ENCODE measurements around the gene NID1.

The NID1 gene
- 0 to 20.1 (median 0.40) reads per million in 9 experiments for total RNA-seq

DNA sequence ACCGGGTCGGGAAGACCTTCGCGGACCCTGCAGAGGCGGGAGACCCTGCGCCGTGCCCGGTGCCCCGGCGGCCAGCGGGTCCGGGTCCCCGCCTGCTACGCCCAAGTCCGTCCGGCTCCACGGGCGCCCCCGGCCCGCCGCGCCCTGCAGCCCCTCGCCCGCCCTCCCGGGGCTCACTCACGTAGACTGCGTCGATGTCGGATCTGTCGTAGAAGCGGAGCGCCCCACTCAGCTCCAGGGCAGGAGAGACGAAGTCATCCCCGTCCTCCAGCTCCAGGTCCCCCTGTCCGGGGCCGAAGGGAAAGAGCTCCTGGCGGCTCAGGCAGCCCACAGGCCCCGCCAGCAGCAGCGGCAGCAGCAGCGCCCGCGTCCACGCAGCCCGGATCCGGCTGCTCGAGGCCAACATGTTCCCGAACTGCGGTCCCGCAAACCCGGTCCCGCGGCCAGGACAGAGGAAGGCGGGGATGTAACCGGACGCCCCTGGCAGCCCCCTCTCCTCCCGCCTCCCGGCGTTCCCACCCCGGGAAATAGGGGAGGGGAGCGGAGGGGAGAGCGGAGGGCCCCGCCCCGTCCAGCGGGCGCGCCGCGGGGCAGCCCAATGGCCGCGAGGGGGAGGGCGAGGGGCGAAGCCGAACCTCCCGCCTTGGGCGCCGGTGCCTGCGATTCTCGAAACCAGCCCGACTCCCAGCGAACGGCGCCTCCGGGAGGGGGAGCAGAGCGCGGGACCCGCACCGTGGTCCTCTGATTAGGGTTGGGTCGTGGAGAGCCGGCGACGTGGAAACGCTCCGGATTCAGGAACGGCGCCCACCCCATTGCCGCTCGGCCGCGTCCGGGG lies at the start of gene NID1:
Gene NID1 (minus strand): TSS at position 417 of the 835 bp plus-strand sequence. CDS start 11 bp downstream, at position 406.
- DNase-seq, result peak; percentile 7 to 15 (median 14)
- Mint-ChIP-seq H3K4me3 (peak within 1 kb of the TSS; percentile 66 to 68), H3K9me3 (no peaks in the 10 kb centered on the region), H3K27me3 (peaks cover 15 to 55% of the 10 kb centered on the region in 2 donors), H3K27ac (no peak within 1 kb of the TSS), H3K4me1 (ENCODE audit: low read depth in 2 of 2) (peaks cover 14 to 16% of the 10 kb centered on the region in 2 donors), H3K36me3 (ENCODE audit: insufficient read depth) (no peaks in the 10 kb centered on the region)
- ATAC-seq (replicated peaks), result peak; percentile 21

DNA sequence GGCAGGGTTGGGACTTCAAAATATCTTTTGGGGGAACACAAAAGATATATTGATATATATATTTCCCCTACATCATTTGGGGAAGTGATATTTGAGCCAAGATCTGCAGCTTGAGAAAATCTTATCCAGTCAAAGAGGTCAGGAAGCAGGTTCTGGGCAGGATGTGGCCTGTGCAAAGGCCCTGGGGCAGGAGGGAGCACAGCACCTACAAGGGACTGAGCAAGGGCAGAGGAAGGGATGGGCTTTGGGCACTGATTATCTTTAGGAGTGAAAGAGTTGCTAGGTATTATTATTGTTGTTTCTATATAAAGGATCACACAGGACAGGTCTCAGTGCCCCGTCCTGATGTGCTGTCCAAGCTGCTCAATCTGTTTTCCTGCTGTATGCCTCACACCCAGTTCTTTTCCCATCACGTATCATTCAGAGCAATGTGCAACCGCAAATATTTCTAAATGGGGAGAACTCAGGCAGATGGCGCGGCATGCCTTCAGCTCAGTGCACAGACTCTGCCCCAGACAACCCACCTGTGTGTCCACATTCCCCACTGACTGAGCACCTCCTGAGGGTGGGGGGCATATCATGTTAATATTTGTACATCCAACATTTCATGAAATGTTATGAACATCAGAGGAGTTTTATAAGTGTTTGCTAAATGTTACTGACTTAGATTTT lies 49.3 kb upstream of the NID1 start:
- Mint-ChIP-seq H3K27ac (peak overlapping the region in 1 of 2 donors; percentile 61), H3K27me3 (no peaks in the 10 kb centered on the region), H3K9me3 (no peaks in the 10 kb centered on the region)

DNA sequence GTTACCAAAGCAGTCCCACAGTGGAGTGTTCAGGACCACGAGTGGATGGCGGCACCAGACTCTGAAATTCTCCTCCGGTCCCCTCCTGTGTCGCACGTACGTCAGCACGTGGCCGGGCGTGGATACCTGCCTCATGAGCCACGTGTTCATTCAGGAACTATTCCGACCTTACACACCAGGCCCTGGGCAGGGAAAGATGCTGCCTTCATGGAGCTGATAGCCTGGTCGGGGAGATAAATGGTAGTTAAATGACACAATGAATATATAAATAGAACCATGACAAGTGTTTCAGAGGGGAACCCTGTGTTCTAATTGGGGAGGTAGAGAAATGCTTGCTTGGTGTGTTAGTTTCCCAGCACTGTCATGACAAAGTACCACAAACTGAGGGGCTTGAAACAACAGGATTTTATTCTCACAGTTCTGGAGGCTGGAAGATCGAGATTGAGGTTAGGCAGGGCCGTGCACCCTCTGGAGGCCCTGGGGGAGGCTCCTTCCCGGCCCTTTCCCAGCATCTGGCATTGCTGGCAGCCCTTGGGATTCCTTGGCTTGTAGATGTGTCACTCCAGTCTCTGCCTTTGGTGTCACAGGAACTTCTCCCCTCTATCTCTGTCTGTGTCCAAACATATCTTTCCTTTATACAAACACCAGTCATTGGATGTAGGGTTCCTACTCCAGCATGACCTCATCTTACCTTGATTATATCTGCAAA lies 48.6 kb upstream of the NID1 start:
- no peaks in the 10 kb centered on the region for H3K4me1 Mint-ChIP-seq (ENCODE audit: low read depth in 2 of 2)
- H3K36me3 Mint-ChIP-seq (ENCODE audit: insufficient read depth), result peaks cover 2% of the 10 kb centered on the region
- H3K9me3 Mint-ChIP-seq, result no peaks in the 10 kb centered on the region

More for the DNA sequence above, 49.3 kb upstream of the NID1 start:
- no peaks in the 10 kb centered on the region for H3K4me1 Mint-ChIP-seq (ENCODE audit: low read depth in 2 of 2)
- DNase-seq (no peak), ATAC-seq (replicated peaks) (no peak)
- no peak overlapping the region for H3K4me3 Mint-ChIP-seq
- peaks cover 2% of the 10 kb centered on the region for H3K36me3 Mint-ChIP-seq (ENCODE audit: insufficient read depth)

DNA sequence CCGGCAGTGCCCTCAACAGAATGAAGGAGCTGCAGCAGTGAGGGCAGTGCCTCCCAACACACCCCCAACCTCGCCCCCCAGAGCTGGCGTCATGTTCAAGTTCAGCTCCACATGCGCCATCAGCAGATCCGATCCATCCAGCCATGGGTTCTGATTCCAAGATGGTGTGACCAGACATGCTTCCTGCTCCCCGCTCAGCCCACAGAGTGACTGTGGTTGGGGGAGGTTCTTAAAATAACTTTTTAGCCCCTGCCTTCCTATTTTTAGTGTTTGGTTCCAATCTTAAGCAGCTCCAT lies 47.4 kb upstream of the NID1 start:
- Mint-ChIP-seq H3K27ac (no peak overlapping the region), H3K27me3 (no peaks in the 10 kb centered on the region), H3K4me3 (no peak overlapping the region), H3K36me3 (ENCODE audit: insufficient read depth) (peaks cover 2% of the 10 kb centered on the region), H3K4me1 (ENCODE audit: low read depth in 2 of 2) (no peaks in the 10 kb centered on the region), H3K9me3 (no peaks in the 10 kb centered on the region)
- no peak for DNase-seq
- ATAC-seq (replicated peaks), result no peak

More for the DNA sequence above, 48.6 kb upstream of the NID1 start:
- no peak overlapping the region for H3K27ac Mint-ChIP-seq
- ATAC-seq (replicated peaks) (no peak), DNase-seq (no peak)
- no peaks in the 10 kb centered on the region for H3K27me3 Mint-ChIP-seq
- no peak overlapping the region for H3K4me3 Mint-ChIP-seq

DNA sequence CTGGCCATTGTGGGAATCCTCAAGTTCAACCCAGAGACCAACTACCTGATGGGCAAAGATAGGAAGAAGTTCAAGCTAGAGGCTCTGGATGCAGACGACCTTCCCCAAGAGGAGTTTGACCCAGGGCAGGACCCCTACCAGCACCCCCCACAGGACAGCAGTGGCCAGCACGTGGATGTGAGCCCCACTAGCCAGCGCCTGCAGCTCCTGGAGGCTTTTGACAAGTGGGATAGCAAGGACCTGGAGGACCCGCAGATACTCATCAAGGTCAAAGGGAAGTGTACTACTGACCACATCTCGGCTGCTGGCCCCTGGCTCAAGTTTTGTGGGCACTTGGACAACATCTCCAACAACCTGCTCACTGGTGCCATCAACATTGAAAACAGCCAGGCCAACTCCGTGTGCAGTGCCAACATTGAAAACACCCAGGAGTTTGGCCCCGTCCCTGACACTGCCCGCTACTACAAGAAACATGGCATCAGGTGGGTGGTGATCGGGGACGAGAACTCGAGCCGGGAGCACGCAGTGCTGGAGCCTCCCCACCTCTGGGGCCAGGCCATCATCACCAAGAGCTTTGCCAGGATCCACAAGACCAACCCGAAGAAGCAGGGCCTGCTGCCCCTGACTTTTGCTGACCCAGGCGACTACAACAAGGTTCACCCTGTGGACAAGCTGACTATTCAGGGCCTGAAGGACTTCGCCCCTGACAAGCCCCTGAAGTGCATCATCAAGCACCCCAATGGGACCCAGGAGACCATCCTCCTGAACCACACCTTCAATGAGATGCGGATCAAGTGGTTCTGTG lies 46.8 kb upstream of the NID1 start:
- DNase-seq (no peak), ATAC-seq (replicated peaks) (no peak)
- no peaks in the 10 kb centered on the region for H3K27me3 Mint-ChIP-seq
- no peaks in the 10 kb centered on the region for H3K9me3 Mint-ChIP-seq
- H3K27ac Mint-ChIP-seq, result no peak overlapping the region
- H3K36me3 Mint-ChIP-seq (ENCODE audit: insufficient read depth), result peaks cover 2% of the 10 kb centered on the region
- H3K4me1 Mint-ChIP-seq (ENCODE audit: low read depth in 2 of 2), result no peaks in the 10 kb centered on the region
- H3K4me3 Mint-ChIP-seq, result no peak overlapping the region

DNA sequence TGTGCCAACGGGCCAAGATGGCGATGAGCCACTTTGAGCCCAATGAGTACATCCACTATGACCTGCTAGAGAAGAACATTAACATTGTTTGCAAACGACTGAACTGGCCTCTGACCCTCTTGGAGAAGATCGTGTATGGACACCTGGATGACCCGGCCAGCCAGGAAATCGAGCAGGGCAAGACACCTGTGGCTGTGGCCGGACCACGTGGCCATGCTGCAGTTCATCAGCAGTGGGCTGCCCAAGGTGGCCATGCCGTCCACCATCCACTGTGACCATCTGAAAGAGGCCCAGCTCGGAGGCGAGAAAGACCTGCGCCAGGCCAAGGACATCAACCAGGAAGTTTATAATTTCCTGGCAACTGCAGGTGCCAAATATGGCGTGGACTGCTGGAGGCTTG lies 45.2 kb upstream of the NID1 start:
- Mint-ChIP-seq H3K9me3 (no peaks in the 10 kb centered on the region), H3K4me3 (no peak overlapping the region), H3K4me1 (ENCODE audit: low read depth in 2 of 2) (no peaks in the 10 kb centered on the region), H3K27ac (no peak overlapping the region), H3K27me3 (no peaks in the 10 kb centered on the region), H3K36me3 (ENCODE audit: insufficient read depth) (no peaks in the 10 kb centered on the region)
- ATAC-seq (replicated peaks), result no peak
- DNase-seq, result no peak

DNA sequence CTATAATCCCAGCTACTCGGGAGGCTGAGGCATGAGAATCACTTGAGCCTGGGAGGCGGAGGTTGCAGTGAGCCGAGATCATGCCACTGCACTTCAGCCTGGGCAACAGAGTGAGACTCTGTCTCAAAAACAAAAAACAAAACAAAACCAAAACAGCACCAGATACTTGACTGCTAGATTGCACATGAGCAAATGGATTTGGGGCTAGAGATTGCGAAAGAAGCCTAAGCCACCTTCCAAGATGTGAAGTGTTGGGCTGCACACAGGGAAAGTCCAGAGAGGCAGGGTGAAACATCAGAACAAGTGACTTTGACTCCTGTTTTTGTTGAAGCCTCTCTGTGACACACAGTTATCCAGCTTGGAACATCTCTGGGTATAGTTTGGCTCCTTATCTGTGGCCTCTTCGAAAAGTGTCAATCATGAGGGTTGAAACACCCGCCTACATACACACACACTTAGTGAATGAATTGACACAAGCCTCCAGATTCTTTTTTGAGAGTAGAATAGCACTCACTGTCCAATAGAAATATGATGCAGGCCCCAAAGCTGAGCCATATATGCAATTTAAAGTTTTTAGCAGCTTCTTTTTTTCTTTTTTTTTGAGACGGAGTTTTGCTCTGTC lies 43.2 kb upstream of the NID1 start:
- ATAC-seq (replicated peaks), result no peak
- DNase-seq, result no peak
- H3K36me3 Mint-ChIP-seq (ENCODE audit: insufficient read depth), result no peaks in the 10 kb centered on the region
- H3K4me1 Mint-ChIP-seq (ENCODE audit: low read depth in 2 of 2), result no peaks in the 10 kb centered on the region
- H3K9me3 Mint-ChIP-seq, result no peaks in the 10 kb centered on the region
- H3K27ac Mint-ChIP-seq, result no peak overlapping the region
- H3K27me3 Mint-ChIP-seq, result no peaks in the 10 kb centered on the region
- H3K4me3 Mint-ChIP-seq, result no peak overlapping the region

DNA sequence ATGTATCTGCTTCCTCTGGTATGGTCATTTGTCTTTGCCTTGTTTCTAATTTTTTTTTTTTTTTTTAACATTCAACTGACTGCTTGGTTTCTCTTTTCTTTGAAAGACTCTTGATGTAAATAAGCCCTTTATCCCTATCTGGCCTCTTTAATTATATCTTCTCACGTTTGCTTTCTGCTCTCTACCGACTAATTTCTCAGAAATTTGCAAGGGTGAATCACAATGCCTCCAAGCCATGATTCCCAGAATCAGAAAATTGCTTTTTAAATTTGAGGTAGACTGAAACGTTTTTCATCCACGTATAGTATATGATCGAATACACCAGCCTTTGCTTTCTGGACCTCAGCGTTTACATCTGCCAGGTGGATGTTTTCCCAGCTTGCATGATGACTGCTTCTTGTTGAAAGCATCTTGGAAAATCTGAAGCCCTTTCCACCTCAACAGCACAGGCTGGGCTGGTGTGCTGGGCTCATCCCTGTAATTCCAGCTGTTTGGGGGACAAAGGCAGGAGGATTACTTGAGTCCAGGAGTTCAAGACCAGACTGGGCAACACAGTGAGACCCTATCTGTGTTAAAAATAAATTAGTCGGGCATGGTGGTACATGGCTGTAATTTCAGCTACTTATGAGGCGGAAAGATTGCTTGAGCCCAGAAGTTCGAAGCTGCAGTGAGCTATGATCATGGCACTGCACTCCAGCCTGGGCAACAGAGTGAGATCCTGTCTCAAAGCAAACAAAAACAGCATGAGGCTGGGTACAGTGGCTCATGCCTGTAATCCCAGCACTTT lies 42.4 kb upstream of the NID1 start:
- DNase-seq (no peak), ATAC-seq (replicated peaks) (no peak)
- Mint-ChIP-seq H3K27ac (no peak overlapping the region), H3K9me3 (no peaks in the 10 kb centered on the region), H3K36me3 (ENCODE audit: insufficient read depth) (no peaks in the 10 kb centered on the region), H3K4me1 (ENCODE audit: low read depth in 2 of 2) (no peaks in the 10 kb centered on the region), H3K4me3 (no peak overlapping the region), H3K27me3 (no peaks in the 10 kb centered on the region)

DNA sequence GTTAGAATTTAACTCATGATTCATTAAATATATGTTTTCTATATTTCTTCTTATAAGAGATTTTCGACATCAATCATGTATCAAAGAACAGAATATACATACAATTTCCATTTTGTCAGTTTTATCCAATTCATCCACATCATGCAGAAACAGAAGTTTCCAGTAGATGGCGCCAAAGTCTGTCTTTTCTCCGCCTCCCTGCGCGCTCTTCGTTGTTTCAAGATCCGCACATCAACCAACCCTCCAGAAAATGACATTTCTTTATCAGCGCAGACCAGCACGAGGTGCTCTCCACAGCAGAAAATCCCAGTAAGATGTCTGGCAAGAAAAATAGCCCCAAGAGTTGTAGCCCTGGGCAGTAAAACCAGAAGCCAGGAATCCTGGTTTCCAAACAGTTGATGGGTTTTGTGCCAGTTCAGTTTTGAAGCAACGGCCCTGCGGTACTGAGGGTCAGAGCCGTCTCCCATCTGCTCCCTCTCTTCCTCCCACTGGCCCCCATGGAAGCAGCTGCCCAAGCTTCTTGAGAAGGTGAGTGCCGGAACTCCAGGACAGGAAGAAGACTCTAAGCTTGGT lies 38.8 kb upstream of the NID1 start:
- Mint-ChIP-seq H3K36me3 (ENCODE audit: insufficient read depth) (no peaks in the 10 kb centered on the region), H3K4me3 (no peak overlapping the region), H3K27me3 (no peaks in the 10 kb centered on the region), H3K27ac (no peak overlapping the region), H3K9me3 (no peaks in the 10 kb centered on the region), H3K4me1 (ENCODE audit: low read depth in 2 of 2) (no peaks in the 10 kb centered on the region)
- DNase-seq (peak; percentile 54 to 63 (median 61)), ATAC-seq (replicated peaks) (peak; percentile 68)

DNA sequence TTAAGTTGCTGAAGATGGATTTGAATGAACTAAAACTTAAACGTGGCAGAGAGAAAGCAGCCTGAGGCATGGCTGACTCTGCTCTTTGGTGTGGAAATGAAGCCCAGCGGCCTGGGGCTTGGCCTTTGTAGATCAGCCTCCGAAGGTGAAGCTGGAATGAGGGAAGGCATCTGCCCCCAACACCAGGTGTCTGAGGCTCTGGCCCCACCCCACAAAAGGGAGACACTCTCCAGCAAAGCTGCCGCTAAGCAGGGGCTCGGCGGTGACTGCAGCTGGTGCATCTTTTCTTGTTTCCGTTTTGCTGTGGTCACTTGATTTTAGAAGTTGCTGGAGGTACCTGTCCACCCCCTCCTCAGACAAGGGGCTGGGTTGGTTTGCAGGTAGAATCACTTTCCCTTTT lies 38.2 kb upstream of the NID1 start:
- Mint-ChIP-seq H3K4me3 (no peak overlapping the region), H3K4me1 (ENCODE audit: low read depth in 2 of 2) (no peaks in the 10 kb centered on the region), H3K36me3 (ENCODE audit: insufficient read depth) (no peaks in the 10 kb centered on the region), H3K9me3 (no peaks in the 10 kb centered on the region), H3K27me3 (no peaks in the 10 kb centered on the region), H3K27ac (no peak overlapping the region)
- ATAC-seq (replicated peaks) (no peak), DNase-seq (no peak)

- Mint-ChIP-seq H3K9me3 (no peaks in the 10 kb centered on the region), H3K4me3 (no peak overlapping the region), H3K4me1 (ENCODE audit: low read depth in 2 of 2) (no peaks in the 10 kb centered on the region), H3K27ac (no peak overlapping the region), H3K27me3 (no peaks in the 10 kb centered on the region), H3K36me3 (ENCODE audit: insufficient read depth) (no peaks in the 10 kb centered on the region)
- DNase-seq (no peak), ATAC-seq (replicated peaks) (no peak)
These were observed 37.7 kb upstream of the NID1 start for GRCh38 chr1:236102611-236103010.
